Measurements from ENCODE around the gene TAF11L4. TPM values are rescaled to one million over a fixed set of nuclear protein-coding genes. Genes with fewer than 3 reads are reported as not detected.
"Not testable (repeated sequence)": the region's sequence is repeated elsewhere in the genome, so short reads cannot be mapped to it uniquely, and the experiment has no call there.

The TAF11L4 gene

DNA sequence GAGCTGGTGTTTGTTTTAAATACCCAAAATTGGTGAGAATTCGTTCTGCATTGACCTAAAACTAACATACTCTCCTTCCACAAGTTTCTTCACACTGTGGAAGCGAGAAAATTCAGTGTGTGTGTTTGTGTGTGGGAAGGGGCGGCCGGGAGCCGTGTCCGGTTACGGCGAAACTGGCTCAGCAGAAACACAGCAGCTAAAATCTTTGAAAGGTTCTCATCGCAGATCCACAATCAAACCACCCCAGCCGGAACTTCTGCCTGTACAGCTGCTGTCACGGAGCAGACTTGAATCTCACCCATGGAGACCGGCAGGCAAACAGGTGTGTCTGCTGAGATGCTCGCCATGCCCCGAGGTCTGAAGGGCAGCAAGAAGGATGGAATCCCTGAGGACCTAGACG lies 3.3 kb downstream of the TAF11L4 start, which contains the start of gene TAF11L5:
TAF11L5 (plus strand) TSS at position 301 of the 400 bp plus-strand sequence.
- not testable (repeated sequence) for H3K36me3 ChIP-seq (replicated peaks in 1 of 2; ENCODE audit: control insufficient read depth in 2 of 2, insufficient read depth in 2 of 2, low read length in 2 of 2); H3K27ac ChIP-seq (replicated peaks; ENCODE audit: low read length); H3K4me1 ChIP-seq (ENCODE audit: control insufficient read depth in 2 of 2, insufficient read depth in 1 of 2, low read depth in 1 of 2, low read length in 2 of 2); H3K14ac ChIP-seq (ENCODE audit: low read length); H3K9me3 ChIP-seq (replicated peaks in 1 of 2; ENCODE audit: control insufficient read depth in 2 of 2, insufficient read depth in 1 of 2, low read depth in 1 of 2, low read length in 2 of 2); H3K9ac ChIP-seq (ENCODE audit: low read depth, low read length, poor library complexity); H4K91ac ChIP-seq (ENCODE audit: low read depth, low read length, poor library complexity); H3K4me3 ChIP-seq (ENCODE audit: low read length in 2 of 2); H3K18ac ChIP-seq (ENCODE audit: low read length); H2BK5ac ChIP-seq (ENCODE audit: low read length); H3K23ac ChIP-seq (ENCODE audit: low read depth, low read length, poor library complexity); H3K27me3 ChIP-seq (ENCODE audit: control insufficient read depth in 3 of 3, insufficient read depth in 3 of 3, low read depth in 1 of 3, low read length in 3 of 3); H4K8ac ChIP-seq (ENCODE audit: low read depth, low read length); H2AFZ ChIP-seq (ENCODE audit: low read length); H2BK15ac ChIP-seq (ENCODE audit: low read length); H3K4me2 ChIP-seq (ENCODE audit: insufficient read depth, low read length, poor library complexity, severe bottlenecking); DNase-seq (ENCODE audit: low spot score); H3K4ac ChIP-seq (ENCODE audit: low read length); H2BK120ac ChIP-seq (ENCODE audit: low read depth, low read length); H2AK5ac ChIP-seq (ENCODE audit: low read depth, low read length); H2BK12ac ChIP-seq (ENCODE audit: low read length); H3K79me1 ChIP-seq (ENCODE audit: low read depth, low read length)
- no CpG with 5 or more reads among the region's 15 CpGs for WGBS, 2 donors (ENCODE audit: extremely low coverage in 2 of 2, insufficient read length in 2 of 2, insufficient replicate concordance in 1 of 2)

DNA sequence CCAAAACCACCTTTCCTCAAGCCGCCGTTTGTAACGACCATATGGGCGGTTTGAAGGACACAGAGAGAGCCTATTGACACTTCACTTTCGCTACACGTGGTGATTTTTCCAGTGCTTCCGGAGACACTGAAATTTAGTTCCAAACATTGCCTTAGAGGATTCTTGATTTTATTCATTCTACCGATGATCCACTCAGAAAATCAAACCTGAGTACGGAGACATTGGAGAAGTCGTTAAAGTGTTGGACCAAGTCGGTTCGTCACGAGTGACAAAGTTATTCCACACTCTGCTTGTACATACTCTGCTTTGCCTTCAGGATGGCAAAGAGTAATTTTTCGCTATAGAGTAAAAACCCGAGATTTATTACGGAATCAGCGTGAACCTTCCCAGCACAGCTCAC lies 4.9 kb downstream of the TAF11L4 start:
- not testable (repeated sequence) for H3K4me3 ChIP-seq (ENCODE audit: low read length in 2 of 2); H3K79me1 ChIP-seq (ENCODE audit: low read depth, low read length); H3K4me1 ChIP-seq (ENCODE audit: control insufficient read depth in 2 of 2, insufficient read depth in 1 of 2, low read depth in 1 of 2, low read length in 2 of 2); H2BK120ac ChIP-seq (ENCODE audit: low read depth, low read length); H2BK5ac ChIP-seq (ENCODE audit: low read length); H3K14ac ChIP-seq (ENCODE audit: low read length); H3K9me3 ChIP-seq (replicated peaks in 1 of 2; ENCODE audit: control insufficient read depth in 2 of 2, insufficient read depth in 1 of 2, low read depth in 1 of 2, low read length in 2 of 2); H3K23ac ChIP-seq (ENCODE audit: low read depth, low read length, poor library complexity); H3K4ac ChIP-seq (ENCODE audit: low read length); H2AK5ac ChIP-seq (ENCODE audit: low read depth, low read length); H3K36me3 ChIP-seq (replicated peaks in 1 of 2; ENCODE audit: control insufficient read depth in 2 of 2, insufficient read depth in 2 of 2, low read length in 2 of 2); H3K18ac ChIP-seq (ENCODE audit: low read length); H3K4me2 ChIP-seq (ENCODE audit: insufficient read depth, low read length, poor library complexity, severe bottlenecking); H3K27ac ChIP-seq (replicated peaks; ENCODE audit: low read length); H4K8ac ChIP-seq (ENCODE audit: low read depth, low read length); H3K9ac ChIP-seq (ENCODE audit: low read depth, low read length, poor library complexity); H2BK15ac ChIP-seq (ENCODE audit: low read length); H2AFZ ChIP-seq (ENCODE audit: low read length); H4K91ac ChIP-seq (ENCODE audit: low read depth, low read length, poor library complexity); H2BK12ac ChIP-seq (ENCODE audit: low read length); H3K27me3 ChIP-seq (ENCODE audit: control insufficient read depth in 3 of 3, insufficient read depth in 3 of 3, low read depth in 1 of 3, low read length in 3 of 3)
- no CpG with 5 or more reads among the region's 17 CpGs for WGBS, 2 donors (ENCODE audit: extremely low coverage in 2 of 2, insufficient read length in 2 of 2, insufficient replicate concordance in 1 of 2)
- DNase-seq (ENCODE audit: low spot score) = peak; percentile 17

DNA sequence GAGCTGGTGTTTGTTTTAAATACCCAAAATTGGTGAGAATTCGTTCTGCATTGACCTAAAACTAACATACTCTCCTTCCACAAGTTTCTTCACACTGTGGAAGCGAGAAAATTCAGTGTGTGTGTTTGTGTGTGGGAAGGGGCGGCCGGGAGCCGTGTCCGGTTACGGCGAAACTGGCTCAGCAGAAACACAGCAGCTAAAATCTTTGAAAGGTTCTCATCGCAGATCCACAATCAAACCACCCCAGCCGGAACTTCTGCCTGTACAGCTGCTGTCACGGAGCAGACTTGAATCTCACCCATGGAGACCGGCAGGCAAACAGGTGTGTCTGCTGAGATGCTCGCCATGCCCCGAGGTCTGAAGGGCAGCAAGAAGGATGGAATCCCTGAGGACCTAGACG lies 6.8 kb downstream of the TAF11L4 start, which contains the start of gene TAF11L6:
TAF11L6 (plus strand) TSS at position 301 of the 400 bp plus-strand sequence.
- not testable (repeated sequence) for H3K36me3 ChIP-seq (replicated peaks in 1 of 2; ENCODE audit: control insufficient read depth in 2 of 2, insufficient read depth in 2 of 2, low read length in 2 of 2); DNase-seq (ENCODE audit: low spot score); H3K79me1 ChIP-seq (ENCODE audit: low read depth, low read length); H3K18ac ChIP-seq (ENCODE audit: low read length); H3K9me3 ChIP-seq (replicated peaks in 1 of 2; ENCODE audit: control insufficient read depth in 2 of 2, insufficient read depth in 1 of 2, low read depth in 1 of 2, low read length in 2 of 2); H3K14ac ChIP-seq (ENCODE audit: low read length); H4K8ac ChIP-seq (ENCODE audit: low read depth, low read length); H2BK12ac ChIP-seq (ENCODE audit: low read length); H4K91ac ChIP-seq (ENCODE audit: low read depth, low read length, poor library complexity); H2AK5ac ChIP-seq (ENCODE audit: low read depth, low read length); H3K4me3 ChIP-seq (ENCODE audit: low read length in 2 of 2); H3K4ac ChIP-seq (ENCODE audit: low read length); H3K27ac ChIP-seq (replicated peaks; ENCODE audit: low read length); H2BK5ac ChIP-seq (ENCODE audit: low read length); H2BK120ac ChIP-seq (ENCODE audit: low read depth, low read length); H3K27me3 ChIP-seq (ENCODE audit: control insufficient read depth in 3 of 3, insufficient read depth in 3 of 3, low read depth in 1 of 3, low read length in 3 of 3); H3K4me1 ChIP-seq (ENCODE audit: control insufficient read depth in 2 of 2, insufficient read depth in 1 of 2, low read depth in 1 of 2, low read length in 2 of 2); H3K23ac ChIP-seq (ENCODE audit: low read depth, low read length, poor library complexity); H2AFZ ChIP-seq (ENCODE audit: low read length); H3K4me2 ChIP-seq (ENCODE audit: insufficient read depth, low read length, poor library complexity, severe bottlenecking); H3K9ac ChIP-seq (ENCODE audit: low read depth, low read length, poor library complexity); H2BK15ac ChIP-seq (ENCODE audit: low read length)
- no CpG with 5 or more reads among the region's 15 CpGs for WGBS, 2 donors (ENCODE audit: extremely low coverage in 2 of 2, insufficient read length in 2 of 2, insufficient replicate concordance in 1 of 2)

Small RNA genes lying within 50 kb of the gene (small RNA-seq; reads per million reads assigned to genes)
- gene AC106774.3 (ENCODE audit: insufficient read depth) = not detected

Data from neuronal stem cell (in vitro differentiated cells).